ENCODE measurements around the gene CELF1. TPM values are rescaled to one million over a fixed set of nuclear protein-coding genes. Genes with fewer than 3 reads are reported as not detected.

CELF1 gene
- polyA plus RNA-seq, 1 experiment: 87.2 TPM

- Histone ChIP-seq H3K9me3 (ENCODE audit: control insufficient read depth, insufficient read depth, low read length) (no peaks in the 10 kb centered on the region), H3K4me3 (ENCODE audit: low read depth, low read length) (no peak overlapping the region), H3K27me3 (ENCODE audit: control insufficient read depth, insufficient read depth, low read length) (no peaks in the 10 kb centered on the region), H3K27ac (ENCODE audit: low read depth, low read length) (no peak overlapping the region)
- no peak for DNase-seq (ENCODE audit: low read depth, low spot score)
- ChIA-PET POLR2A (no interaction called here), CTCF (no interaction called here)
- no peak for TF ChIP-seq CTCF (IDR thresholded peaks at IDR 0.05; ENCODE audit: low read depth, low read length)
These were observed 7.6 kb downstream of the CELF1 start for GRCh38 chr11:47545298-47545697.

GRCh38 chr11:47541070-47541469, 11.9 kb downstream of the CELF1 start:
- ChIA-PET CTCF (interaction anchor here (1.8 to 2.3 kb wide), 2 partner anchors 10 to 12 kb away, joined by 5 to 11 read pairs; no protein-coding TSS in a partner anchor), POLR2A (no interaction called here)
- no peaks in the 10 kb centered on the region for H3K9me3 ChIP-seq (ENCODE audit: control insufficient read depth, insufficient read depth, low read length)
- peak overlapping the region; percentile 21 for H3K27ac ChIP-seq (ENCODE audit: low read depth, low read length)
- DNase-seq (ENCODE audit: low read depth, low spot score): no peak
- H3K27me3 ChIP-seq (ENCODE audit: control insufficient read depth, insufficient read depth, low read length): no peaks in the 10 kb centered on the region
- TF ChIP-seq CTCF (IDR thresholded peaks at IDR 0.05; ENCODE audit: low read depth, low read length): no peak
- no peak overlapping the region for H3K4me3 ChIP-seq (ENCODE audit: low read depth, low read length)

- no peak for TF ChIP-seq CTCF (IDR thresholded peaks at IDR 0.05; ENCODE audit: low read depth, low read length)
- H3K4me3 ChIP-seq (ENCODE audit: low read depth, low read length): no peak overlapping the region
These were observed 13.3 kb downstream of the CELF1 start for GRCh38 chr11:47539681-47540039.

GRCh38 chr11:47538741-47539565, 14.0 kb downstream of the CELF1 start:
- Histone ChIP-seq H3K9me3 (ENCODE audit: control insufficient read depth, insufficient read depth, low read length) (no peaks in the 10 kb centered on the region), H3K27ac (ENCODE audit: low read depth, low read length) (no peak overlapping the region), H3K4me3 (ENCODE audit: low read depth, low read length) (no peak overlapping the region), H3K27me3 (ENCODE audit: control insufficient read depth, insufficient read depth, low read length) (no peaks in the 10 kb centered on the region)
- no peak for DNase-seq (ENCODE audit: low read depth, low spot score)
- no peak for TF ChIP-seq CTCF (IDR thresholded peaks at IDR 0.05; ENCODE audit: low read depth, low read length)
- CTCF ChIA-PET: interaction anchor here (0.8 to 2.3 kb wide), 4 partner anchors 12 to 79 kb away, joined by 3 to 6 read pairs (median 4); no protein-coding TSS in a partner anchor
- POLR2A ChIA-PET: no interaction called here

More at GRCh38 chr11:47539681-47540039, 13.3 kb downstream of the CELF1 start:
- DNase-seq (ENCODE audit: low read depth, low spot score): no peak
- no peak overlapping the region for H3K27ac ChIP-seq (ENCODE audit: low read depth, low read length)
- no peaks in the 10 kb centered on the region for H3K9me3 ChIP-seq (ENCODE audit: control insufficient read depth, insufficient read depth, low read length)
- ChIA-PET CTCF (interaction anchor here (1.8 to 2.3 kb wide), 2 partner anchors 12 to 14 kb away, joined by 5 to 11 read pairs; no protein-coding TSS in a partner anchor), POLR2A (no interaction called here)
- no peaks in the 10 kb centered on the region for H3K27me3 ChIP-seq (ENCODE audit: control insufficient read depth, insufficient read depth, low read length)

GRCh38 chr11:47536915-47537314, 16.0 kb downstream of the CELF1 start:
- no peak for DNase-seq (ENCODE audit: low read depth, low spot score)
- no peak for TF ChIP-seq CTCF (IDR thresholded peaks at IDR 0.05; ENCODE audit: low read depth, low read length)
- ChIA-PET CTCF (interaction anchor here (1.1 kb wide), 1 partner anchor 82 kb away, joined by 5 read pairs; no protein-coding TSS in a partner anchor), POLR2A (interaction anchor here (0.6 to 0.8 kb wide), 2 partner anchors 16 to 93 kb away, joined by 3 to 4 read pairs; no protein-coding TSS in a partner anchor)
- H3K9me3 ChIP-seq (ENCODE audit: control insufficient read depth, insufficient read depth, low read length): no peaks in the 10 kb centered on the region
- H3K27me3 ChIP-seq (ENCODE audit: control insufficient read depth, insufficient read depth, low read length): no peaks in the 10 kb centered on the region
- H3K4me3 ChIP-seq (ENCODE audit: low read depth, low read length): no peak overlapping the region
- no peak overlapping the region for H3K27ac ChIP-seq (ENCODE audit: low read depth, low read length)
